ENCODE results near the gene GIT1. TPM values are rescaled to one million over a fixed set of nuclear protein-coding genes. Genes with fewer than 3 reads are reported as not detected.

GIT1 gene
- total and polyA plus RNA-seq, 2 experiments from 2014 or later: 20.0 to 46.3 TPM

GRCh38 chr17:29591146-29591736 lies 1.8 kb upstream of the GIT1 start:
- no peaks in the 10 kb centered on the region for H3K36me3 ChIP-seq (replicated peaks; ENCODE audit: insufficient read depth, low read depth)
- DNase-seq (ENCODE audit: low spot score): peak; percentile 71
- H3K27me3 ChIP-seq: no peaks in the 10 kb centered on the region
- H3K4me1 ChIP-seq (ENCODE audit: insufficient read depth): peaks cover 42% of the 10 kb centered on the region
- no peaks in the 10 kb centered on the region for H3K9me2 ChIP-seq (replicated peaks; ENCODE audit: insufficient read depth)
- peaks cover 26% of the 10 kb centered on the region for H4K20me1 ChIP-seq (ENCODE audit: insufficient read depth, poor library complexity, severe bottlenecking)
- WGBS (ENCODE audit: low lambda C conversion rate, missing lambda C conversion rate): 4% methylated on average over 29 of the region's 31 CpGs
- peak overlapping the region; percentile 53 for H2AFZ ChIP-seq
- TF ChIP-seq CTCF (IDR thresholded peaks at IDR 0.05; ENCODE audit: poor library complexity) (no peak), EZH2phosphoT487 (IDR thresholded peaks at IDR 0.05; ENCODE audit: low read depth, severe bottlenecking, unreplicated experiment) (no peak), EZH2 (IDR thresholded peaks at IDR 0.05; ENCODE audit: borderline replicate concordance) (no peak)
- peak overlapping the region; percentile 45 for H3K27ac ChIP-seq
- peak overlapping the region; percentile 43 for H3K4me3 ChIP-seq
- H3K4me2 ChIP-seq: peak overlapping the region; percentile 95
- peaks cover 30% of the 10 kb centered on the region for H3K79me2 ChIP-seq
- no peaks in the 10 kb centered on the region for H3K9me3 ChIP-seq (ENCODE audit: low read depth)

- peak overlapping the region; percentile 91 for H2AFZ ChIP-seq
- 47% methylated on average over 27 of the region's 30 CpGs for WGBS (ENCODE audit: low lambda C conversion rate, missing lambda C conversion rate)
- DNase-seq (ENCODE audit: low spot score): no peak
- H4K20me1 ChIP-seq (ENCODE audit: insufficient read depth, poor library complexity, severe bottlenecking): peaks cover 31% of the 10 kb centered on the region
- peak overlapping the region; percentile 43 for H3K4me3 ChIP-seq
- no peaks in the 10 kb centered on the region for H3K36me3 ChIP-seq (replicated peaks; ENCODE audit: insufficient read depth, low read depth)
- peak overlapping the region; percentile 45 for H3K27ac ChIP-seq
- peak overlapping the region; percentile 95 for H3K4me2 ChIP-seq
- no peaks in the 10 kb centered on the region for H3K9me3 ChIP-seq (ENCODE audit: low read depth)
- TF ChIP-seq EZH2 (IDR thresholded peaks at IDR 0.05; ENCODE audit: borderline replicate concordance) (no peak), CTCF (IDR thresholded peaks at IDR 0.05; ENCODE audit: poor library complexity) (no peak), EZH2phosphoT487 (IDR thresholded peaks at IDR 0.05; ENCODE audit: low read depth, severe bottlenecking, unreplicated experiment) (no peak)
- peaks cover 42% of the 10 kb centered on the region for H3K4me1 ChIP-seq (ENCODE audit: insufficient read depth)
- no peaks in the 10 kb centered on the region for H3K9me2 ChIP-seq (replicated peaks; ENCODE audit: insufficient read depth)
- H3K79me2 ChIP-seq: peaks cover 37% of the 10 kb centered on the region
- H3K27me3 ChIP-seq: no peaks in the 10 kb centered on the region
These were observed 1.1 kb upstream of the GIT1 start for GRCh38 chr17:29590411-29591145.

- peaks cover 41% of the 10 kb centered on the region for H4K20me1 ChIP-seq (ENCODE audit: insufficient read depth, poor library complexity, severe bottlenecking)
- H2AFZ ChIP-seq: peak overlapping the region; percentile 9
- peak; percentile 67 for DNase-seq (ENCODE audit: low spot score)
- no peaks in the 10 kb centered on the region for H3K27me3 ChIP-seq
- peak overlapping the region; percentile 93 for H3K4me2 ChIP-seq
- peaks cover 50% of the 10 kb centered on the region for H3K79me2 ChIP-seq
- 3% methylated on average over 30 of the region's 72 CpGs for WGBS (ENCODE audit: low lambda C conversion rate, missing lambda C conversion rate)
- H3K9me2 ChIP-seq (replicated peaks; ENCODE audit: insufficient read depth): no peaks in the 10 kb centered on the region
- peaks cover 36% of the 10 kb centered on the region for H3K4me1 ChIP-seq (ENCODE audit: insufficient read depth)
- H3K4me3 ChIP-seq: peak overlapping the region; percentile 45
- no peaks in the 10 kb centered on the region for H3K36me3 ChIP-seq (replicated peaks; ENCODE audit: insufficient read depth, low read depth)
- TF ChIP-seq EZH2 (IDR thresholded peaks at IDR 0.05; ENCODE audit: borderline replicate concordance) (no peak), EZH2phosphoT487 (IDR thresholded peaks at IDR 0.05; ENCODE audit: low read depth, severe bottlenecking, unreplicated experiment) (no peak), CTCF (IDR thresholded peaks at IDR 0.05; ENCODE audit: poor library complexity) (no peak)
- no peaks in the 10 kb centered on the region for H3K9me3 ChIP-seq (ENCODE audit: low read depth)
- peak overlapping the region; percentile 71 for H3K27ac ChIP-seq
These were observed 661 bp downstream of the GIT1 start for GRCh38 chr17:29588562-29589411.

Measured in hepatocyte (in vitro differentiated cells).